Vagina (tissue), 2 donors: ENCODE measurements around the gene RBM24.

ENCODE experiments used
- POLR2AphosphoS5 ChIP-seq, 2 donors: sonication (generic); formaldehyde crosslinking; IDR thresholded peaks; one replicate each; pipeline ENCODE4 v1.9.0; 2017; ENCODE audit warnings: antibody characterized with exemption in 2 of 2, mild to moderate bottlenecking in 2 of 2, low read depth in 1 of 2; ENCODE audit not compliant: insufficient read depth in 1 of 2
- TF ChIP-seq, protein P1 (sequence below), 3 experiments: fragments of 450-650 bp in 2 of 3; fragments of 200-600 bp in 1 of 3; sonication (generic) in 1 of 3; IDR thresholded peaks; one replicate each; pipeline ENCODE4 v1.5.1; 2017 to 2019; ENCODE audit warnings: antibody characterized with exemption in 3 of 3, mild to moderate bottlenecking in 2 of 3, moderate library complexity in 2 of 3

DNA sequence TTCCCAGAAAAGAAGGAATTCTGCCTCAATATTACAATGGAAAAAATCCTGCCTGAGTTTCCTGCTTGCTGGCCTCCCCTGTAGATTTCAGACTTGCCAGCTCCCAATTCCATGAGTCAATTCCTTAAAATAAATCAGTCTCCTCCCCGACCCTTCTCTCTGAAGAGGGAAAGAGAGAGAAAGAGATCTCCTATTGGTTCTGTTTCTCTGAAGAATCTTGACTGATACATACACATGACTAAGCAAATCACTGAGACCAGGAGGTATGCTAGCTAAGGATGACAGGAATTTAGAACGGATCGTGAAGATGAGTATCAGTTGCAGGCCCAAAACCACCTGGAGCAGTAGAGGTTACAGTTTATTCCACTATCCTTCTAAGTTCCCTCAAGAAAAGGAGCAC lies 11.3 kb upstream of the RBM24 start:
- TF ChIP-seq, protein P1, sequence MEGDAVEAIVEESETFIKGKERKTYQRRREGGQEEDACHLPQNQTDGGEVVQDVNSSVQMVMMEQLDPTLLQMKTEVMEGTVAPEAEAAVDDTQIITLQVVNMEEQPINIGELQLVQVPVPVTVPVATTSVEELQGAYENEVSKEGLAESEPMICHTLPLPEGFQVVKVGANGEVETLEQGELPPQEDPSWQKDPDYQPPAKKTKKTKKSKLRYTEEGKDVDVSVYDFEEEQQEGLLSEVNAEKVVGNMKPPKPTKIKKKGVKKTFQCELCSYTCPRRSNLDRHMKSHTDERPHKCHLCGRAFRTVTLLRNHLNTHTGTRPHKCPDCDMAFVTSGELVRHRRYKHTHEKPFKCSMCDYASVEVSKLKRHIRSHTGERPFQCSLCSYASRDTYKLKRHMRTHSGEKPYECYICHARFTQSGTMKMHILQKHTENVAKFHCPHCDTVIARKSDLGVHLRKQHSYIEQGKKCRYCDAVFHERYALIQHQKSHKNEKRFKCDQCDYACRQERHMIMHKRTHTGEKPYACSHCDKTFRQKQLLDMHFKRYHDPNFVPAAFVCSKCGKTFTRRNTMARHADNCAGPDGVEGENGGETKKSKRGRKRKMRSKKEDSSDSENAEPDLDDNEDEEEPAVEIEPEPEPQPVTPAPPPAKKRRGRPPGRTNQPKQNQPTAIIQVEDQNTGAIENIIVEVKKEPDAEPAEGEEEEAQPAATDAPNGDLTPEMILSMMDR (IDR thresholded peaks at IDR 0.05) = no peak
- TF ChIP-seq POLR2AphosphoS5 (IDR thresholded peaks at IDR 0.05; ENCODE audit: insufficient read depth in 1 of 2, low read depth in 1 of 2) = no peak
